Endodermal cell (in vitro differentiated cells): ENCODE measurements around the gene LRFN5. TPM values are rescaled to one million over a fixed set of nuclear protein-coding genes. Genes with fewer than 3 reads are reported as not detected.
"Not testable (repeated sequence)": the region's sequence is repeated elsewhere in the genome, so short reads cannot be mapped to it uniquely, and the experiment has no call there.

Experiments
- DNase-seq: peaks from one replicate; pipeline ENCODE4 v3.0.0-alpha.2; 2017
- H3K27ac ChIP-seq: 2 replicates; pipeline ENCODE4 v1.5.1; 2013; ENCODE audit warnings: mild to moderate bottlenecking, low read depth, low read length, moderate library complexity
- H3K27me3 ChIP-seq: 2 replicates; pipeline ENCODE4 v1.6.1; 2013; ENCODE audit warnings: mild to moderate bottlenecking, low read length, moderate library complexity; ENCODE audit not compliant: insufficient read depth, control insufficient read depth, poor library complexity, severe bottlenecking
- H3K36me3 ChIP-seq: 2 replicates; pipeline ENCODE4 v1.7.0; 2013; ENCODE audit warnings: mild to moderate bottlenecking, low read length, moderate library complexity; ENCODE audit not compliant: control insufficient read depth, insufficient read depth
- H3K4me1 ChIP-seq: one replicate; pipeline ENCODE4 v1.7.0; 2013; ENCODE audit warnings: low read length; ENCODE audit not compliant: control insufficient read depth, insufficient read depth
- H3K4me3 ChIP-seq: 2 replicates; pipeline ENCODE4 v1.5.1; 2013; ENCODE audit warnings: mild to moderate bottlenecking, low read length, moderate library complexity
- H3K9ac ChIP-seq: 2 replicates; pipeline ENCODE4 v1.6.1; 2013; ENCODE audit warnings: mild to moderate bottlenecking, low read length, moderate library complexity; ENCODE audit not compliant: poor library complexity, severe bottlenecking; ENCODE audit errors: extremely low read depth
- H3K9me3 ChIP-seq: 2 replicates; pipeline ENCODE4 v1.6.1; 2013; ENCODE audit warnings: mild to moderate bottlenecking, low read length, moderate library complexity; ENCODE audit not compliant: control insufficient read depth
- H3K27ac Mint-ChIP-seq: 2 replicates; pipeline ENCODE4 v1.8.0; 2020; ENCODE audit warnings: mixed read lengths
- H3K27me3 Mint-ChIP-seq: 2 replicates; pipeline ENCODE4 v1.8.0; 2021; ENCODE audit warnings: mild to moderate bottlenecking, mixed read lengths; ENCODE audit not compliant: insufficient read depth
- H3K36me3 Mint-ChIP-seq: 2 replicates; pipeline ENCODE4 v1.8.0; 2020; ENCODE audit warnings: low read depth, mixed read lengths
- H3K4me1 Mint-ChIP-seq: 2 replicates; pipeline ENCODE4 v1.8.0; 2020; ENCODE audit warnings: mixed read lengths
- H3K4me3 Mint-ChIP-seq: 2 replicates; pipeline ENCODE4 v1.8.0; 2020; ENCODE audit warnings: mild to moderate bottlenecking, moderate library complexity, mixed read lengths
- H3K9me3 Mint-ChIP-seq: 2 replicates; pipeline ENCODE4 v1.8.0; 2020; ENCODE audit warnings: mild to moderate bottlenecking, mixed read lengths
- WGBS, 2 experiments: methylation state at CpG; one replicate each; pipeline versions ENCODE4 v1.1.5 to v1.1.7; 2013; ENCODE audit warnings: missing lambda C conversion rate in 2 of 2, mixed read lengths in 1 of 2; ENCODE audit not compliant: insufficient coverage in 1 of 2, insufficient read length in 1 of 2; 5-methylcytosine and 5-hydroxymethylcytosine counted together
- total RNA-seq, 2 donors: library from RNA; stranded (reverse); fragmentation: NEBNext Ultra II Directional in 1 of 2; extraction: Animal tissue kit (Norgen Biotek cat#: 25700) in 1 of 2; gene quantifications; 2 replicates in 1 of 2; 3 replicates in 1 of 2; pipeline ENCODE4 v1.2.1, GENCODE V29; 2021
- TF ChIP-seq, protein P1 (sequence below): fragments of 200-600 bp; sonication (generic); conservative IDR thresholded peaks from 2 replicates; pipeline ENCODE4 v1.5.0; 2021; ENCODE audit warnings: antibody characterized with exemption, mild to moderate bottlenecking

The LRFN5 gene
- total RNA-seq, 2 donors from 2014 or later: 1.4 to 3.2 TPM

DNA sequence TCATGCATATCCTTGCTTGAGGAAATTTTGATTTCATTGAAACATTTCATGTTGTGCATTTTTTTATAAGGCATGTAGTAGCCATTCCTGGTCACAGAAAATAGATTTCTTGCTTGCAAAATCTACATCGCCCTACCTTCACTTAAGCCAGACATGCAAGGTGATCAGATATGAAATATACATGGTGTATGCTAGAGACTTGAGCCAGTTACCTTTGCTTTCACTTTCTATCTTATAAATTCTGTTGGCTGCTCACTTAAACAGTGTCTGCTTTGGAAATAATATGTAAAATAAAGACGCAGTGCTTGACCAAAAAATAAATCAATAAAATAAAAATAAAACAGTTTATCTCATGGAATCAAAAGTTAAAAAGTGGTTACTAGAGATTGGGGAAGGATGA is 136.5 kb downstream of the LRFN5 start:
- Histone ChIP-seq H3K9ac (no peak overlapping the region), H3K27me3 (no peaks in the 10 kb centered on the region), H3K36me3 (no peaks in the 10 kb centered on the region), H3K27ac (no peak overlapping the region), H3K4me3 (no peak overlapping the region), H3K9me3 (no peaks in the 10 kb centered on the region), H3K4me1 (no peaks in the 10 kb centered on the region)
- no peak overlapping the region for H3K27ac Mint-ChIP-seq
- WGBS, 2 experiments: 93% methylated on average over 1 of the region's 2 CpGs; no CpG with 5 or more reads in 1 of the 2 experiments
- no peak overlapping the region for H3K4me3 Mint-ChIP-seq
- no peaks in the 10 kb centered on the region for H3K27me3 Mint-ChIP-seq
- TF ChIP-seq, protein P1, sequence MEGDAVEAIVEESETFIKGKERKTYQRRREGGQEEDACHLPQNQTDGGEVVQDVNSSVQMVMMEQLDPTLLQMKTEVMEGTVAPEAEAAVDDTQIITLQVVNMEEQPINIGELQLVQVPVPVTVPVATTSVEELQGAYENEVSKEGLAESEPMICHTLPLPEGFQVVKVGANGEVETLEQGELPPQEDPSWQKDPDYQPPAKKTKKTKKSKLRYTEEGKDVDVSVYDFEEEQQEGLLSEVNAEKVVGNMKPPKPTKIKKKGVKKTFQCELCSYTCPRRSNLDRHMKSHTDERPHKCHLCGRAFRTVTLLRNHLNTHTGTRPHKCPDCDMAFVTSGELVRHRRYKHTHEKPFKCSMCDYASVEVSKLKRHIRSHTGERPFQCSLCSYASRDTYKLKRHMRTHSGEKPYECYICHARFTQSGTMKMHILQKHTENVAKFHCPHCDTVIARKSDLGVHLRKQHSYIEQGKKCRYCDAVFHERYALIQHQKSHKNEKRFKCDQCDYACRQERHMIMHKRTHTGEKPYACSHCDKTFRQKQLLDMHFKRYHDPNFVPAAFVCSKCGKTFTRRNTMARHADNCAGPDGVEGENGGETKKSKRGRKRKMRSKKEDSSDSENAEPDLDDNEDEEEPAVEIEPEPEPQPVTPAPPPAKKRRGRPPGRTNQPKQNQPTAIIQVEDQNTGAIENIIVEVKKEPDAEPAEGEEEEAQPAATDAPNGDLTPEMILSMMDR: no peak
- H3K36me3 Mint-ChIP-seq: no peaks in the 10 kb centered on the region
- DNase-seq: no peak
- no peaks in the 10 kb centered on the region for H3K4me1 Mint-ChIP-seq
- peaks cover 2% of the 10 kb centered on the region for H3K9me3 Mint-ChIP-seq

DNA sequence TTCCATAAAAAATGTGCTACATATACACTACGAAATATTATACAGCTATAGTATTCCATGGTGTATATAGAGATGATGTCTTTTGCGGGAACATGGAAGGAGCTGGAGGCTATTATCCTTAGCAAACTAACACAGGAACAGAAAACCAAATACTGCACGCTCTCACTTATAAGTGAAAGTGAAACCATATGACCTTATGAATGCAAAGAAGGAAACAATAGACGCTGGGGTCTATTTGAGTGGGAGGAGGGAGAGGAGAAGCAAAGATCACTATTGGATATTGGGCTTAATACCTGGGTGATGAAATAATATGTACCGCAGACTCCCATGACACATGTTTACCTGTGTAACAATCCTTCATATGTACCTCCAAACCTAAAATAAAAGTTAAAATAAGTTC is 142.8 kb downstream of the LRFN5 start:
- Mint-ChIP-seq H3K27me3 (peaks cover 1% of the 10 kb centered on the region), H3K9me3 (no peaks in the 10 kb centered on the region), H3K4me1 (no peaks in the 10 kb centered on the region), H3K4me3 (no peak overlapping the region), H3K27ac (no peak overlapping the region), H3K36me3 (no peaks in the 10 kb centered on the region)
- Histone ChIP-seq H3K27me3 (no peaks in the 10 kb centered on the region), H3K27ac (no peak overlapping the region), H3K4me1 (no peaks in the 10 kb centered on the region), H3K4me3 (no peak overlapping the region), H3K36me3 (no peaks in the 10 kb centered on the region), H3K9me3 (no peaks in the 10 kb centered on the region), H3K9ac (no peak overlapping the region)
- WGBS, 2 experiments: 96 to 100% methylated on average over 2 to 3 of the region's 5 CpGs
- TF ChIP-seq, protein P1: no peak
- no peak for DNase-seq

DNA sequence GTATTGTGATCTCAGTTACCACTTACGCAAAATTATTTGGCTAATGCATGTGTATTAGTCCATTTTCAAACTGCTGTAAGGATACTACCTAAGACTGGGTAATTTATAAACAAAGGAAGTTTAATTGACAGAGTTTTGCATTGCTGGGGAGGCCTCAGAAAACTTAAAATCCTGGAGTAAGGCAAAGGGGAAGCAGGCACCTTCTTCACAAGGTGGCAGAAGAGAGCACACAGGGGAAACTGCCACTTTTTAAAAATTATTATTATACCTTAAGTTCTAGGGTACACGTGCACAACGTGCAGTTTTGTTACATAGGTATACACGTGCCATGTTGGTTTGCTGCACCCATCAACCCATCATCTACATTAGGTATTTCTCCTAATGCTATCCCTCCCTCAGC is 143.9 kb downstream of the LRFN5 start:
- not testable (repeated sequence) for H3K4me3 ChIP-seq, H3K27me3 Mint-ChIP-seq, H3K4me1 Mint-ChIP-seq, H3K27ac Mint-ChIP-seq, H3K9me3 ChIP-seq, H3K36me3 Mint-ChIP-seq, H3K4me3 Mint-ChIP-seq, H3K9me3 Mint-ChIP-seq, H3K4me1 ChIP-seq, H3K27me3 ChIP-seq, H3K27ac ChIP-seq, DNase-seq, H3K9ac ChIP-seq, H3K36me3 ChIP-seq
- TF ChIP-seq, protein P1: peak; percentile 48
- WGBS, 2 experiments: 80 to 84% methylated on average over 2 to 4 of the region's 4 CpGs
